NCI-H1930 (cell line): ENCODE data around the gene GIMAP6.
"Not testable (repeated sequence)": the region's sequence is repeated elsewhere in the genome, so short reads cannot be mapped to it uniquely, and the experiment has no call there.

ENCODE experiments used
- DNase-seq, 2 experiments: peaks; one replicate each; lab custom pipeline; 2025; lab: John Stamatoyannopoulos, UW

The GIMAP6 gene

GRCh38 chr7:150585199-150585598 is 47.0 kb downstream of the GIMAP6 start:
- no peak for DNase-seq

DNA sequence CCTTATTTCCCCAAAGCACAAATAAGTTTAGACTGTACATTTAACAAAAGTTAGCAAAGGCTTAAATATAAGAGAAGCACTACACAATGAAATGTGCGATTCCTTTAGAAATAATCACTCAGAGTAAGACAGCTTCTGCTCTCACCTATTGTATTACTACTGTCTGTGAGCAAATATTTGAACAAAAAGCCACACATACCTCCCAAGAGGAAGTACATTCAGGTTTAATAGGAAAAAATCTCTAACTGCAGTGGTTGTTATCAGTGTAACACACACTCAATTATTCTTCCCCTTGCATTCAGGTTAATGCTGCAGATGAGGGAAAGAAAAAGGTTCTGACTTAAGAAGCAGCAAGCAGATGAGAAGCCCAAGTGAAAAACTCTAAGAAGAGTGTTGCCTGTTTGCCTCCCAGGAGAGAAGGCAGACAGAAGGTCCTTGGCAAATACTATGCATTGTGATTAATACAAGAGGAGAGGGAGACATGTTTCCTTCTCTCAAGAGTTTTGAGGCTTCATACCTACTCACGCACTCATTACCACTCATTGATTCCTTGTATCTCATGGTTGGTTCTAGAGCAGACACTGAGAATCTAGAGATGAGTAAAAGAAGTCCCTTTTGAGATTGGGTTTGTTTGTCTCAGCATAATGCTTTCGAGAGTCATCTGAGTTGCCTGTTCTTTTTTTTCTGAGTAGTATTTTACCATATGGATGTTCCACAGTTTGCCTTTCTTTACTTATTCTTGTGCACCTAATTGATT is 51.4 kb downstream of the GIMAP6 start:
- no peak for DNase-seq

GRCh38 chr7:150579979-150580637 is 52.1 kb downstream of the GIMAP6 start:
- not testable (repeated sequence) for DNase-seq
